ENCODE measurements around the gene PRR23B.
"Not testable (repeated sequence)": the region's sequence is repeated elsewhere in the genome, so short reads cannot be mapped to it uniquely, and the experiment has no call there.

The PRR23B gene
- 0 reads per million in 18 experiments for total RNA-seq

DNA sequence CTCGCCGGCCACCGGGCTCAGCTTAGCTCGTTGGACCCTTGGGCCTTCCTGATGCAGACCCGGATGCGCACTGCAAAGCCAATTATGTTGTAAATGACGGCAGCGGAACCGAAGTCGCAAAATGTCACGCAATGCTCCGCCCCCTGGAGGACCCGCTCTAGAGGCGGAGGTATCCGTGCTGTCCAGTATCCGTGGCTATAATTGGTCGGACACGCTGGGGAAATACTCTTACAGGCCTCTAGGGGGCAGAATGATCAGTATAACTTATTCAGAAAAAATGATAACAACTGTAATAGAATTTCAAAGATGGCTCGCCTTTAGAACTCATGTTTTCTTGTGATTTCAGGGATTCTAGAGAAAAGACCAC is at the start of gene PRR23B:
Gene PRR23B (minus strand): TSS at position 59 of the 367 bp plus-strand sequence. CDS start 265 bp downstream, outside the sequence.
- no peak for DNase-seq

DNA sequence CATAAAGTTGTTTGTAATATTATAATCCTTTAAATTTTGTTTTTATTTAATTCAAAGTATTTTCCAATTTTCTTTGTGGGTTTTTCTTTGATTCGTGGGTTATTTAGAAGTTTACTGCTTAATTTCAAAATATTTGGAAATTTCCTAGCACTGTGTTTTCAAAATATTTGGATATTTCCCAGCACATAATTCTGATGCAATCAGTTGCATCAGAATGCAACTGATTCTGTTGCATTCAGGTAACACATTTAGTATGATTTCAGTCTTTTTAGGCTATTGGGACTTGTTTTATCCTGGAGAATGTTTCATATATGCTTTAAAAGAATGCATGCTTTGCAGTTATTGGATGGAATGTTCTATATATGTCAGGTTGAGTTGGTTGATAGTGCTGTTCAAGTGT is 42.2 kb upstream of the PRR23B start:
- DNase-seq: no peak

DNA sequence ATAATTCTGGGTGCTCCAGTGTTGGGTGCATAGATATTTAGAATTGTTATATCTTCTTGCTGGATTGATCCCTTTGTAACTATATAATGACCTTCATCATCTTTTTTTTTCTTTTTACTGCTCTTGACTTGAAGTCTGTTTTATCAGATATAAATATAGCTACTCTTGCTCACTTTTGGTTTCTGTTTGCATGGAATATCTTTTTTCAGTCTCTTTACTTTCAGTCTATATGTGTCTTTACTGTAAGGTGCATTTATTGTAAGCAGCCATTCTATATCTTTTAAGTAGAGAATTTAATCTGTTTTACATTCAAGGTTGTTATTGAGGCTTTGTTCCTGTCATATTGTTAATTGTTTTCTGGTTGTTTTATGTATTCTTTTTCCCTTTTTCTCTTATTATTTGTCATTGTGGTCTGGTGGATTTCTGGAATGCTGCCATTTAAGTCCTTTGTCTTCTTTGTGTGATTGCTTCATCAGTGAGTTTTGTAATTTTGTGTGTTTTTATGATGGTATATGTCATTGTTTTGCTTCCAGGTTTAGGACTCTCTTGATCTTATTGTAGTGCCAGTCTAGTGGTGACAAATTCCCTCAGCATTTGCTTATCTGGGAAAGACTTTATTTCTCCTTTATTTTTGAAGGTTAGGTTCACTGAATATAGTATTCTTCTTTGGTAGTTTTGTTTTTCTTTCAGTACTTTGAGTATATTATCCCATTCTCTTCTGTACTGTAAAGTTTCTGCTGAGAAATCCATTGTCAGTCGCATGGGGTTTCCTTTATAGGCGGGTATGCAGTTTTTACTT is 32.3 kb upstream of the PRR23B start:
- no peak for DNase-seq

DNA sequence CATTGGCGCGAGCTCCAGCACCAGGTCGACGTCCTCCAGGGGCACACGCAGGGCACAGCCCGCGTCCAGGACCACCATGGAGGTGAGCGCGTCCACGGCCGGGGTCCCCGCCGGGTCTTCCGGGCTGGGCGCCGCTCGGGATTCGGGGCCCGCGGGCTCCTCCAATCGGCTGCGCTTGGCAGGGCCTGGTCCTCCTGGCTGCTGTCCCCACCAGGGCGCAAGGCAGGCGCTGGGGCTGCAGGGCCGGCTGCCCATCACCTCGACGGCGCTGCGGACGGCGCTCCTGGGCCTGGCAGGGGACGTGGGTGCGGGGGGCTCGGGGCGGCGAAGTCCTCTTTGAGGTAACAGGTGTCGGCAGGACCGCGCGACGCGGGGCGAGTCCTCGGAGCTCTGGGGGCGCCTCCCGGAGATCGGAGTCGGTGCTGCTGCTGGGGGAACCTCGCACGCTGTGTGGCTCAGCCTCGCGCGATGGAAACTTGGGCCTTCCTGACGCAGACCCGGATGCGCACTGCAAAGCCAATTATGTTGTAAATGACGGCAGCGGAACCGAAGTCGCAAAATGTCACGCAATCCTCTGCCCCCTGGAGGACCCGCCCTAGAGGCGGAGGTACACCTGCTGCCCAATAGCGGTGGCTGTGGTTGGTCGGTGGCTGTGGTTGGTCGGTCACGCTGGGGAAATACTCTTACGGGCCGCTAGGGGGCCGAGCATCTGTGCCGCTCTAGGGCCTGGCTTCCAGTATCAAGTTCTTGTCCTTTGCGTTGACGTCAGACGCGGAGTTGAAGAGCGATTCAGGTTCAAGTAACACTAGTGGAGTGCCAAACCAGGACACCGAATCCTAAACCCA is 23.9 kb upstream of the PRR23B start, which contains the start of gene PRR23C:
Gene PRR23C (minus strand): TSS at position 527 of the 845 bp plus-strand sequence. CDS start 272 bp downstream, at position 255.
- DNase-seq: no peak

DNA sequence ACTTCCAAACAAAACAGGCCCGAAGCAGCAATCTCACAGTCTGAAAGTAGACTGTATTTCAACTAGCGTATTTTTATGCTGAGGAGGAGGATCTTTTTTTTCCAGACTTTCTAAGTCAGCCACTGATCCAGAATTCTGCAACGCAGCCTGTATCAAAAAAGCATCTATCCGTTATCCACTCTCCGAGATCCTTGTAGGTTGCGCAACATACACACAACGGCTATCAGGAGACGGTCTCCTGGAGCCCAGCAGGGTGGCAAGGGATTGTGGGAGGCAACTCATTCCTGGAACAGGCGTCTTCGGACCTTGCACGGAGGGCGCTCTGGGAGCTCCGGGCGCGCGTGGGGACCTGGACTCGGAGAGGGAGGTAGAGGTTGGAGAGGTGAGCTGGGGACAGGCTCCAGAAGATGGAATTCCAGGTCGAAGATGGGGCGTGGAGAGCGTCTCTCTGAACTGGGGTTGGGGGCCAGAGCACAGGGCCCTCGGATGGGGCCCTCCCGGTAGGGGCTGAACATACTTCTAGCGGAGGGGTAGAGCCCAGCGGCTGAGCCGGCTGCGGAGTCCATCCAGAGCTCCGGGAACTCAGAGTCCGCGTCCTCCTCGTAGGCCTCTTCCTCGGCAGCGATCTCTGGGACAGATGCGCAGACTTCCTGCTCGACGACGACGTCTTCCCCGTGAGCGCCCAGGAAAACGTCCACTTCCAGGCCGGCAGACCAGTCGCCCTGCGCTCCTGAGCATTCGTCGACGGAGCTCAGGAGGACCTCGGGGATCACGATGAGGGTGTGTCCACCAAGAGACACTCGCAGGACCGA is 23.0 kb upstream of the PRR23B start:
- DNase-seq: no peak

DNA sequence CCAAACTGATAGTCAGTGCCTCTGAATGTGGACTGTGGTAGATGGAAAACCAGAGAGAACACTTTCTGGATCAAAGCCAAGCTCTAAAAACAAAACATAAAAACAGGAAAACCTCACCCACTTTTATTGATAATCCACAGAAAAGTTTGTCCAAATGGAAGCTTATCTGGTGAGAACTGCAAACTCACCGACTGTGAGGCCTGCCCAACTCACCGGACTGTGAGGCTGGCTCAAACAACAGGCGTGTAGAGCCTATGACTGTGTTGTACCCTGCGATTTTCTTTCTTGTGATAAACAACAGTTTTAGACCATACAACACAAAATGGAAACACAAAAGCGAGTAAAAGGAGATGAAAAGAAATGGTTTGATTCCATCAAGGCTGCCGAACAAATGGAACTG is 16.8 kb upstream of the PRR23B start:
- DNase-seq: no peak

DNA sequence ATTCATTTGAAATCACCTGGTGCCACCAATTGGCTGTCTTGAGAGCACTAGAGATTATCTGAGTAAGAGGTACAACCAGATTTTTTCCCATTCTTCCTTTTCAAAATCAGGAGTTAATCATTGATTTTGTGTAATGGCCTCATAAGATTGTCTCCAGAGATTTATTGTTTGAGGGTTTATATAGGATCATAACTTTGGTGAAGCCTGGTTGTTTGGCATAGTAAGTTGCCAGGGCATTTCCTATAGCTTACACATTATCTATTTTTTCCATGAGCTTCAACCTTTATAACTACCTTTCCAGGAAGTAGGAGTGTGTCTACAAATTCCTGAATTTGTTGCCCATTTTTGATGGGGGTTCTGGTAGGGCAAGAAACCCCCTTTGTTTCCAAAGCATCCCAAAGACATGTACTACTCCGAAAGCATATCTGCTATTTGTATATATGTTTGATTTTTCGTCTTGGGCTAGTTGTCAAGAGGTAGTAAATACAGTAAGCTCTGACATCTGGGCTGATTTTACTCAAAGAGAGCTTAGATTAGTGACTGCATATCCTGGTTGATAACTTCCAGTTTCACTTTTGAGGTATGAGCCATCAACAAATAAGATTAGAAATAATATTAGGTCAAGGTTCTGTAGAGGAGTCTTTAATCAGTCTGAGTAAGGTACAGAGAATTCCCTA is 11.7 kb upstream of the PRR23B start:
- no peak for DNase-seq

DNA sequence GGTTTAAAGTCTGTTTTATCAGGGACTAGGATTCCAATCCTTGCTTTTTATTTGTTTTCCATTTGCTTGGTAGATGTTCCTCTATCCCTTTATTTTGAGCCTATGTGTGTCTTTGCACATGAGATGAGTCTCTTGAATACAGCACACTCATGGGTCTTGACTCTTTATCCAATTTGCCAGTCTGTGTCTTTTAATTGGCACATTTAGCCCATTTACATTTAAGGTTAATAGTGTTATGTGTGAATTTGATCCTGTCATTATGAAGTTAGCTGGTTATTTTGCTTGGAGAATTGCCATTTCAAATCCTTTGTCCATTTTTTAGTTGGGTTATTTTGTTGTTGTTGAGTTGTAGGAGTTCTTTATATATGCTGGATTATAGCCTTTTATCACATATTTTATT is 9.8 kb upstream of the PRR23B start:
- DNase-seq: not testable (repeated sequence)

DNA sequence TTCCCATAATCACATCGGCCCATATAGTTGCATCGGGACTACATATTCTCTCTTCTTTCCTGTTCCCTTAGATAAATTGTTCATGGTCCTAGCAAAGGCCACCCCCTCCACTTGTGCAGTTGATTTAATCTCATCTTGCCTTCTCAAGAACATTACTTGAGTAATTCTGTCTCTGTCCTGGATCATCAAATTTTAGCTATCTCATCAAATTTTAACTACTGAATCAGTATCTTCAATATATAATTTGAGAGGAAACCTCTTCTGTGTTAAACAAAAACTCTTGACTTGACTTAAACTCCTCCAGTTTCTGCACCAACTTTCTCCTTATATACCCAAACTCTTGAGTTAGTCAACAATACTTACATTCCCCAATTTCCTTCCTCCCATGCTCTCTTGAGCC is 4.2 kb upstream of the PRR23B start:
- no peak for DNase-seq

DNA sequence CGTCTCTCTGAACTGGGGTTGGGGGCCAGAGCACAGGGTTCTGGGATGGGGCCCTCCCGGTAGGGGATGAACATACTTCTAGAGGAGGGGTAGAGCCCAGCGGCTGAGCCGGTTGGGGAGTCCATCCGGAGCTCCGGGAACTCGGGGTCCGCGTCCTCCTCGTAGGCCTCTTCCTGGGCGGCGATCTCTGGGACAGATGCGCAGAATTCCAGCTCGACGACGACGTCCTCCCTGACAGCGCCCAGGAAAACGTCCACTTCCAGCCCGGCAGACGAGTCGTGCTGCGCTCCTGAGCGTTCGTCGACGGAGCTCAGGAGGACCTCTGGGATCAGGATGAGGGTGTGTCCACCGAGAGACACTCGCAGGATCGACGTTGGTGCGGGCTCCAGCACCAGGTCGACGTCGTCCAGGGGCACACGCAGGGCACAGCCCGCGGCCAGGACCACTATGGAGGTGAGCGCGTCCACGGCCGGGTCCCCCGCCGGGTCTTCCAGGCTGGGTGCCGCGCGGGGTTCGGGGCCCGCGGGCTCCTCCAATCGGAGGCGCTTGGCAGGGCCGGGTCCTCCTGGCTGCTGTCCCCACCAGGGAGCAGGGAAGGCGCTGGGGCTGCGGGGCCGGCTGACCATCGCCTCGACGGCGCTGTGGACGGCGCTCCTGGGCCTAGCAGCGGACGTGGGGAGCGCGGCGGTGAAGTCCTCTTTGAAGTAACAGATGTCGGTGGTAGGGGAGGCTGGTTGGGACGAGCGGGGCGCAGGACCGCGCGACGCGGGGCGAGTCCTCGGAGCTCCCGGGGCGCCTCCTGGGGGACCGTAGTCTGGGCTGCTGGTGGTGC is 474 bp downstream of the PRR23B start:
- no peak for DNase-seq

DNA sequence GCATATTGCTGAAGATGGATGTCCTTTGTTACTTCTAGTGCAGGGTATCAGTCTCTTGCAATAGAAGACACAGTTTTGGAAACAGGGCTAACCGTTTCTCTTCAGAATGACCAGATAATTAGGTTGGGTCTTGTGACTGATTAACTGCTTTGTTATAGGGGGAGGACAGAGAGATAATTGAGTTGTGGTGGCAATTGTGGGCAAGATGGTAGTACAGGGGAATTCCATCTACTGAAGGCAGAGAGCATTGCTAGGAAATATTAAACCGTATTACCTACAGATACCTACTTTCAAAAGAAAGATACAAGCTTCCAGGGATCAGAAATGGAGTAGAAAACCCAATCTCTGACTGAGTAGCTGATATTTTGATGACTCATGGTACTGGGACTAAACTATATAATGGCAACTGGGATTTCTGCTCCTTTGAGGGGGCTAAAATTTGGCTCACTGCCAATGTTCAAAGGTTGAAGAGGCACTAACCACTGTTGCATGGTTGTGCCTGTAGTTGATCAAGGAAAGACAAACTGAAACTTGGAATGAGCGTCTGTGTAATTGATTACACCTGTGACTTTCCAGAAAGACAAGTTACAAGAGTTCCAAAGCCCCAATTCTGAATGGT is 4.2 kb downstream of the PRR23B start:
- no peak for DNase-seq

DNA sequence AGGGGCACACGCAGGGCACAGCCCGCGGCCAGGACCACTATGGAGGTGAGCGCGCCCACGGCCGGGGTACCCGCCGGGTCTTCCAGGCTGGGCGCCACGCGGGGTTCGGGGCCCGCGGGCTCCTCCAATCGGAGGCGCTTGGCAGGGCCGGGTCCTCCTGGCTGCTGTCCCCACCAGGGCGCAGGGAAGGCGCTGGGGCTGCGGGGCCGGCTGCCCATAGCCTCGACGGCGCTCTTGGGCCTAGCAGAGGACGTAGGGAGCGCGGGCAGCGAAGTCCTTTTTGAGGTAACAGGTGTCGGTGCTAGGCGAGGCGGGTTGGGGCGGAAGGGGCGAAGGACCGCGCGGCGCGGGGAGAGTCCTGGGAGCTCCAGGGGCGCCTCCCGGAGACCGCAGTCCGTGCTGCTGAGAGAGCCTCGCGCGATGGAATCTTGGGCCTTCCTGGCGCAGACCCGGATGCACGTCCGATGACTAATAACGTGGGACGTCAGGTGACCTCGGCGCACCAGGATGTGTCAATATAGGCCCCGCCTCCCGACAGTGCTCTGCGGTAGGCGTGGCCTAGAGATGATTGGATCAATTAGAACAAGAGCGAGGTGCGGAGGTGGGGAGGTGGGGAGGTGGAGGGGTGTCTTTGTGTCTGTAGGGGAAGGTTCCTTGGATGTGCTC is 14.5 kb downstream of the PRR23B start, which contains the start of gene PRR23A:
Gene PRR23A (minus strand): TSS at position 218 of the 666 bp plus-strand sequence. CDS start 0 bp downstream, at position 218.
- DNase-seq: no peak

DNA sequence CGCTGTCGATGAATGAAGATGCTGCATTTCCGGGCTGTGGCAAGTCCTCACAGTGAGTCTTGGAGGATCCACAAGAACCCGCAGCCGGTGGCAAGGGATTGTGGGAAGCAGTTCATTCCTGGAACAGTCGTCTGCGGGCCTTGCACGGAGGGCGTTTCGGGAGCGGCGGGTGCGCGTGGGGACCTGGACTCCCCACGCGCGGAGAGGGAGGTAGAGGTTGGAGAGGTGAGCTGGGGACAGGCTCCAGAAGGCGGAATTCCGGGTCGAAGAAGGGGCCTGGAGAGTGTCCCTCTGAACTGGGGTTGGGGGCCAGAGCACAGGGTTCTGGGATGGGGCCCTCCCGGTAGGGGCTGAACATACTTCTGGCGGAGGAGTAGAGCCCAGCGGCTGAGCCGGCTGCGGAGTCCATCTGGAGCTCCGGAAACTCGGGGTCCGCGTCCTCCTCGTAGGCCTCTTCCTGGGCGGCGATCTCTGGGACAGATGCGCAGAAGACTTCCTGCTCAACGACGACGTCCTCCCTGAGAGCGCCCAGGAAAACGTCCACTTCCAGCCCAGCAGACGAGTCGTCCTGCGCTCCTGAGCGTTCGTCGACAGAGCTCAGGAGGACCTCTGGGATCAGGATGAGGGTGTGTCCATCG is 15.3 kb downstream of the PRR23B start:
- DNase-seq: no peak

DNA sequence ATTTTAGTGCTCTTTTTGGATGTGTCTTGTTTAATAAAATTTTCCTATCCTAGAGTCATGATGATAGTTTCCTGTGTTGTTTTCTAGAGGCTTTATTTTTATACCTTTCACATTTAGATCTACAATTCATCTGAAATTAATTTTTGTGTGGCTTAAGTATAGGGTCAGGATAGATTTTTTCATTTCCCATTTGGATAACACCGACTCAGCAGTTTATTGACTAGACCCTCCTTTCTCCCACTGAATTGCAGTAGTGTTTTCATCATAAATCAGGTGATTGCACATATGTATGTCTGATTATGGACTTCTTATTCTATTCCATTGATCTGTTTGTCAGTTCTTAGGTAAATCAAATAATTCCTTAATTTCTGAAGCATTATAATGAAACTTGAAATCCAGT is 25.0 kb downstream of the PRR23B start:
- DNase-seq: no peak

DNA sequence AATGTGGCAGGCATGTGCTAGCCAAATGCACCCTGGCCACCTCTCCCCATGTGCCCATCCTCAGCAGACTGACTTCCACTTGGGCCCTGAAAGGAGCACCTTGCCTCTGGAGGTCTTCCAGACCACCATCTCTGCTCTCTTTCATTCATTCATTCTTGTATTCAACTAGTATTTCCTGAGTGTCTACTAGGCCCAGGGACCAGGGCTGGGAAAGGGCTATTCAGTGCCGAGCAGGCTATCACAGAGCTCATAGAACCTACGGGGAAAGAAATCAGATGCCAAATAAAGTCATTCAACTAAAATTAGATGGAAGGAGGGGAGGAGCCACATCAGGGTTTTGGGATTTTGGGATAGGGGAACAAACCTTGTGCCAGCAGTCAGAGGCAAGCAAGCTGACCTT is 33.5 kb downstream of the PRR23B start:
- no peak for DNase-seq

DNA sequence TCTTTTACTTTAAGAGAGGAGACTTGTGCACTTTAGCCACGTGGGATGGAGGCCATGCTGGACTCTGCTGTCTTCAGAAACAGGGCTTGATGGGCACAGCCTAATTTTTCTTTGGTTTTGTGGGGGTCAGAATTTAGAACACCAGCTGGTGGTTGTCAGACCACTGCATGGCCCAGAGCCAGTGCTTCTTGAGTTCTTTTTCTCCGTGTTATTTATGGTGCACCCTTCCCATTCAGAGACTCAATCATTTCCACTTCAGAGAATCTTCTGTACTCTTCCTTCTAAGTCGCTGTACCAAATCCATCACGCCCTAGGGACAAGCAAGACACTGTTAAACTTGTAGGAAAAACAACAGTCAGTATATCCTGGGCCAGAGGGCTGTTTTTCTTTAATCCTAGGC is 34.8 kb downstream of the PRR23B start:
- DNase-seq: no peak

DNA sequence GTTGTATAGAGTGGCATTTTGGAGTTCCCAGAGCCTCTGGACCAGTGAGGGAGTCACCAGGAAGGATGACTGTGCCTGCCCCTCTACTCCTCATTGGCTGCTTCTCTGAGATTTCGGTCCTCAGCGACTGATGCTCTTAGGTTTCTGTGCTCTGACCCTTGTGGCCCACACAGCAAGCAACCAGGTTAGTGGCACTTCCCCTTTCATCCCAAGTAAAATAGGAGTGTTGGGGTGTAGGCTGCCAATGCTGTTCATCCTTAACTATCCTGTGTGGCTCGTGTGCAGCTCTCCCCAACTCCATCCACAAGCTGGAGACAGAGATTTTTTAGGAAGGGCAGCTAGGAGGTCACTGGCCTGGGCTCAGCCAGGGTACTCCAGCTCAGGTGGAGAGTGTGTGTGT is 35.9 kb downstream of the PRR23B start:
- no peak for DNase-seq

DNA sequence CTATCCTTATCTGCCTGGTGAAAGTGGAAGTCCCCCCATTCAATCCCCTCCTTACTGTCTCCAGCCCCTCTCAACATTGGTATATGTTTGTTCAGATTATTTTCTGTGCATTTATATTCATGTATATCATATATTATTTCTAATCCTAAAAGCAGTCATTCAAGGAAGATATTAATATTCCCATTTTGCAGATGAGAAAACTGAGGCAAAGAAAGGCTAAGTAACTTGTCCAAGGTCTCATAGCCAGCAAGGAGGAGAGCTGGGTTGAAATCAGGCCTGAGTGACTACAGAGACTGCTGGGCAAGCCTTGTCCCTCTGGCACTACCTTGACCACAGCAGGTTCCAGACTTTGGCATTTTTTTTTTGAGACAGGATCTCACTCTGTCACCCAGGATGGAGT is 44.7 kb downstream of the PRR23B start:
- DNase-seq: no peak

DNA sequence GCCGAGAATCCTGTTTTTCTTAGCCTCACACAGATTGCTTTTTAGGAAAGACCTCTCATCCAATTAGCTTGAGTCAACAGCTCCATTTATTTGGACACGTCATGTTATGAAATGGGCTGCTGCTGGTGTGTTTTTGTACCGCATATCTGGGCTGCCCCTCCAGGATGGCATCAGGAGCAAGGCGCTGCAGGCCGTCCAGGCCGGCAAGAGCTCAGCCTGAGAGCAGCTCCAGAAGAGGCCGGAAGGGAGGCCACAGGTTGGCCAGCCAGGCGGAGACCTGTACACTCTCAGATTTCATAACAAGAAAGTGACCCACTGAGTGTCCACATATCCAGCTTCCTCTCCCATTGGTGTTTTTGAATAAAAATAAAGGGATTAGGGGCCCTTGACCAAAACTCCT is 45.4 kb downstream of the PRR23B start:
- no peak for DNase-seq

DNA sequence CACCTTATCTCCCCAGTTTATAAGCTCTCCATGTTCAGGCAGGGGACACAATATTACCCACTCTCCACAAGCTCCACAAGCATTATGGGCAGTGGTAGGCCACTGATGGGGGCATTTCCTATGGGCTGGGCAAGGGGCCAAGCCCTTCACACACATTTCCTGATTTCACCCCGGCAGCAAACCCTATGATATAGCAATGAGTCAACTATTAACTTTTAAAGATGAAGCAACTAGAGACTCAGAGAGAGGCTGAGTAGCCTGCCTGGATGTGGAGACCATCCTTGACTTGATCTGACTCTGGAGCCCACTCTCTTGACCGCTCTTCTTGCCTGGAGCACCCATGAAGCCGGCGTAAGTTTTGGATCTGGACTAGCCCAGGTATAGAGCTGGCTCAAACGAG is 46.3 kb downstream of the PRR23B start:
- no peak for DNase-seq

Measured in inflammatory macrophage (primary cell).